HL-60 (cell line): ENCODE measurements around the gene BRD4.

ENCODE experiments used
- CTCF ChIP-seq: IDR thresholded peaks from one replicate; pipeline ENCODE4 v1.5.1; 2011; ENCODE audit warnings: low read length, control low read depth, inconsistent platforms; ENCODE audit not compliant: insufficient read depth
- GABPA ChIP-seq: IDR thresholded peaks from 2 replicates; pipeline ENCODE4 v1.6.1; 2012; ENCODE audit warnings: low read depth
- POLR2AphosphoS5 ChIP-seq: IDR thresholded peaks from 2 replicates; pipeline ENCODE4 v1.6.1; 2012; ENCODE audit warnings: low read depth
- REST ChIP-seq: IDR thresholded peaks from 2 replicates; pipeline ENCODE4 v1.6.1; 2012; ENCODE audit warnings: low read depth; ENCODE audit not compliant: insufficient replicate concordance
- SPI1 ChIP-seq: IDR thresholded peaks from 2 replicates; pipeline ENCODE4 v1.6.1; 2012; ENCODE audit warnings: low read depth, mild to moderate bottlenecking, borderline replicate concordance

GRCh38 chr19:15316498-15316897 is 15.8 kb downstream of the BRD4 start:
- TF ChIP-seq CTCF (no peak), POLR2AphosphoS5 (no peak), GABPA (no peak), REST (no peak), SPI1 (no peak)
